HL-60 (cell line): ENCODE results near the gene CCDC9.

Experiments used
- GABPA ChIP-seq: IDR thresholded peaks from 2 replicates; pipeline ENCODE4 v1.6.1; 2012; ENCODE audit warnings: low read depth
- POLR2AphosphoS5 ChIP-seq: IDR thresholded peaks from 2 replicates; pipeline ENCODE4 v1.6.1; 2012; ENCODE audit warnings: low read depth
- REST ChIP-seq: IDR thresholded peaks from 2 replicates; pipeline ENCODE4 v1.6.1; 2012; ENCODE audit warnings: low read depth; ENCODE audit not compliant: insufficient replicate concordance
- SPI1 ChIP-seq: IDR thresholded peaks from 2 replicates; pipeline ENCODE4 v1.6.1; 2012; ENCODE audit warnings: low read depth, mild to moderate bottlenecking, borderline replicate concordance
- TF ChIP-seq, protein P1 (sequence below): IDR thresholded peaks from one replicate; pipeline ENCODE4 v1.5.1; 2011; ENCODE audit warnings: low read length, control low read depth, inconsistent platforms; ENCODE audit not compliant: insufficient read depth

GRCh38 chr19:47239152-47239551, 17.2 kb upstream of the CCDC9 start:
- TF ChIP-seq, protein P1, sequence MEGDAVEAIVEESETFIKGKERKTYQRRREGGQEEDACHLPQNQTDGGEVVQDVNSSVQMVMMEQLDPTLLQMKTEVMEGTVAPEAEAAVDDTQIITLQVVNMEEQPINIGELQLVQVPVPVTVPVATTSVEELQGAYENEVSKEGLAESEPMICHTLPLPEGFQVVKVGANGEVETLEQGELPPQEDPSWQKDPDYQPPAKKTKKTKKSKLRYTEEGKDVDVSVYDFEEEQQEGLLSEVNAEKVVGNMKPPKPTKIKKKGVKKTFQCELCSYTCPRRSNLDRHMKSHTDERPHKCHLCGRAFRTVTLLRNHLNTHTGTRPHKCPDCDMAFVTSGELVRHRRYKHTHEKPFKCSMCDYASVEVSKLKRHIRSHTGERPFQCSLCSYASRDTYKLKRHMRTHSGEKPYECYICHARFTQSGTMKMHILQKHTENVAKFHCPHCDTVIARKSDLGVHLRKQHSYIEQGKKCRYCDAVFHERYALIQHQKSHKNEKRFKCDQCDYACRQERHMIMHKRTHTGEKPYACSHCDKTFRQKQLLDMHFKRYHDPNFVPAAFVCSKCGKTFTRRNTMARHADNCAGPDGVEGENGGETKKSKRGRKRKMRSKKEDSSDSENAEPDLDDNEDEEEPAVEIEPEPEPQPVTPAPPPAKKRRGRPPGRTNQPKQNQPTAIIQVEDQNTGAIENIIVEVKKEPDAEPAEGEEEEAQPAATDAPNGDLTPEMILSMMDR, result no peak
- no peak for TF ChIP-seq REST
- TF ChIP-seq GABPA, result no peak
- no peak for TF ChIP-seq POLR2AphosphoS5
- TF ChIP-seq SPI1, result no peak
